ENCODE measurements around the gene ZFYVE28.

ZFYVE28 gene

DNA sequence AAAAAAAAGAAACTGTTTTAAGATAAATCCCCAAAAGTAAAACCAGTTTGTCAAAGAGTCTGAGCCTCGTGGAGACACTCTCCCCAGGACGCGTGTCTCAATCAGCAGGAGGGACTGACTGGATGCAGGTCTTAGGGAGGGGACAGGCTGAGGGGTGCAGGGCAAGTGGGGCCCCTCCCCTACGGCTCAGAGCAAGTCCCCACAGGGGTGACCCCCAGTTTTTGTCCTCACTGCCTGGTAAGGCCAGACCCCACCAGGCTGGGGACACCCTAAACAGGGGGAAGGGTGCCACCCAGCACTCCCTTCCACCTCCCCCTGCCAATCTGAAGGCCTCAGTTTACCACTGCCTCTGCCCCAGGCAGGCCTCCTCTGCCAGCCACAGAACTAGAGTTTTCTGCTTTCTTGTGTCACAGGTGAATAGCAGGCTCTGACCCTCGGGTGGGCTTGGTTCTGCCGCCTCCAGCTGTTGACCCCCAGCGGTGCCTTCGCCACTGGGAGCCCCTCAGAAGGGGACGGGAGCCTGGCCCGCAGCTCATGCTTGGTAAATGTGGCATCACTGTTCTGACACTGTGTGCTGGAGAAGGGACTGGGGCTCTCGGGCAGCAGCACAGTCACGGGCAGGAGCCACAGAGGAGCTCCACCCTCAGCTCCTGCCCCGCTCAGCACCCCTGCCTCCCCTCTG, 86.8 kb downstream of the ZFYVE28 start:
- TF ChIP-seq NFIC (IDR thresholded peaks at IDR 0.05), result no peak
- TF ChIP-seq TEAD4 (IDR thresholded peaks at IDR 0.05), result no peak
- TF ChIP-seq FOXM1 (IDR thresholded peaks at IDR 0.05; ENCODE audit: borderline replicate concordance, low read depth), result no peak
- no peak for TF ChIP-seq TCF12 (IDR thresholded peaks at IDR 0.05; ENCODE audit: low read depth)
- TF ChIP-seq EGR1 (IDR thresholded peaks at IDR 0.05), result no peak
- no peak for TF ChIP-seq EP300 (IDR thresholded peaks at IDR 0.05; ENCODE audit: borderline replicate concordance)
- TF ChIP-seq, protein P1, sequence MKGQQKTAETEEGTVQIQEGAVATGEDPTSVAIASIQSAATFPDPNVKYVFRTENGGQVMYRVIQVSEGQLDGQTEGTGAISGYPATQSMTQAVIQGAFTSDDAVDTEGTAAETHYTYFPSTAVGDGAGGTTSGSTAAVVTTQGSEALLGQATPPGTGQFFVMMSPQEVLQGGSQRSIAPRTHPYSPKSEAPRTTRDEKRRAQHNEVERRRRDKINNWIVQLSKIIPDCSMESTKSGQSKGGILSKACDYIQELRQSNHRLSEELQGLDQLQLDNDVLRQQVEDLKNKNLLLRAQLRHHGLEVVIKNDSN (IDR thresholded peaks at IDR 0.05), result no peak
- TF ChIP-seq CREB1 (IDR thresholded peaks at IDR 0.05; ENCODE audit: low read depth), result no peak
- TF ChIP-seq TAF1 (IDR thresholded peaks at IDR 0.05; ENCODE audit: low read depth), result no peak
- TF ChIP-seq ZBTB7A (IDR thresholded peaks at IDR 0.05; ENCODE audit: low read depth), result no peak
- TF ChIP-seq, protein P2, sequence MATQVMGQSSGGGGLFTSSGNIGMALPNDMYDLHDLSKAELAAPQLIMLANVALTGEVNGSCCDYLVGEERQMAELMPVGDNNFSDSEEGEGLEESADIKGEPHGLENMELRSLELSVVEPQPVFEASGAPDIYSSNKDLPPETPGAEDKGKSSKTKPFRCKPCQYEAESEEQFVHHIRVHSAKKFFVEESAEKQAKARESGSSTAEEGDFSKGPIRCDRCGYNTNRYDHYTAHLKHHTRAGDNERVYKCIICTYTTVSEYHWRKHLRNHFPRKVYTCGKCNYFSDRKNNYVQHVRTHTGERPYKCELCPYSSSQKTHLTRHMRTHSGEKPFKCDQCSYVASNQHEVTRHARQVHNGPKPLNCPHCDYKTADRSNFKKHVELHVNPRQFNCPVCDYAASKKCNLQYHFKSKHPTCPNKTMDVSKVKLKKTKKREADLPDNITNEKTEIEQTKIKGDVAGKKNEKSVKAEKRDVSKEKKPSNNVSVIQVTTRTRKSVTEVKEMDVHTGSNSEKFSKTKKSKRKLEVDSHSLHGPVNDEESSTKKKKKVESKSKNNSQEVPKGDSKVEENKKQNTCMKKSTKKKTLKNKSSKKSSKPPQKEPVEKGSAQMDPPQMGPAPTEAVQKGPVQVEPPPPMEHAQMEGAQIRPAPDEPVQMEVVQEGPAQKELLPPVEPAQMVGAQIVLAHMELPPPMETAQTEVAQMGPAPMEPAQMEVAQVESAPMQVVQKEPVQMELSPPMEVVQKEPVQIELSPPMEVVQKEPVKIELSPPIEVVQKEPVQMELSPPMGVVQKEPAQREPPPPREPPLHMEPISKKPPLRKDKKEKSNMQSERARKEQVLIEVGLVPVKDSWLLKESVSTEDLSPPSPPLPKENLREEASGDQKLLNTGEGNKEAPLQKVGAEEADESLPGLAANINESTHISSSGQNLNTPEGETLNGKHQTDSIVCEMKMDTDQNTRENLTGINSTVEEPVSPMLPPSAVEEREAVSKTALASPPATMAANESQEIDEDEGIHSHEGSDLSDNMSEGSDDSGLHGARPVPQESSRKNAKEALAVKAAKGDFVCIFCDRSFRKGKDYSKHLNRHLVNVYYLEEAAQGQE (IDR thresholded peaks at IDR 0.05; ENCODE audit: low read depth), result no peak
- TF ChIP-seq, protein P3, sequence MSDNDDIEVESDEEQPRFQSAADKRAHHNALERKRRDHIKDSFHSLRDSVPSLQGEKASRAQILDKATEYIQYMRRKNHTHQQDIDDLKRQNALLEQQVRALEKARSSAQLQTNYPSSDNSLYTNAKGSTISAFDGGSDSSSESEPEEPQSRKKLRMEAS (IDR thresholded peaks at IDR 0.05), result no peak
- no peak for TF ChIP-seq RAD21 (IDR thresholded peaks at IDR 0.05; ENCODE audit: low read depth)
- TF ChIP-seq CEBPB (IDR thresholded peaks at IDR 0.05), result no peak
- TF ChIP-seq YY1 (IDR thresholded peaks at IDR 0.05; ENCODE audit: low read depth), result no peak

DNA sequence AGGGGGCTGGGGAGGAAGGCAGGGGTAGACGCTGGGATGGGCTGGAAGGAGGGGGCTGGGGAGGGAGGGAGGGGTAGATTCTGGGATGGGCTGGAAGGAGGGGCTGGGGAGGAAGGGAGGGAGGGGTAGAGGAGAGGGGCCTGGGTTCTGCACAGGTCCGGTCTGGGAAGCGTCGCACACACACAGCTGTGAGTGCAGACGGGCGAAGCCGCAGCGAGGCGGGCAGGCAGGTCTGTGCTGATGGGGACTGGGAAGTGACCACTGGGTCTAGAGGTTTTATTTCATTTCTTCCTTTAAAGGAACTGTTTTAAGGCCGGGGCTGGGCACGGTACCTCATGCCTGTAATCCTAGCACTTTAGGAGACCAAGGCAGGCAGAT, 87.4 kb downstream of the ZFYVE28 start:
- TF ChIP-seq YY1 (IDR thresholded peaks at IDR 0.05; ENCODE audit: low read depth) (no peak), FOXM1 (IDR thresholded peaks at IDR 0.05; ENCODE audit: borderline replicate concordance, low read depth) (no peak), NFIC (IDR thresholded peaks at IDR 0.05) (no peak), TCF12 (IDR thresholded peaks at IDR 0.05; ENCODE audit: low read depth) (no peak), TAF1 (IDR thresholded peaks at IDR 0.05; ENCODE audit: low read depth) (no peak), RAD21 (IDR thresholded peaks at IDR 0.05; ENCODE audit: low read depth) (no peak), EP300 (IDR thresholded peaks at IDR 0.05; ENCODE audit: borderline replicate concordance) (no peak), CEBPB (IDR thresholded peaks at IDR 0.05) (no peak)

DNA sequence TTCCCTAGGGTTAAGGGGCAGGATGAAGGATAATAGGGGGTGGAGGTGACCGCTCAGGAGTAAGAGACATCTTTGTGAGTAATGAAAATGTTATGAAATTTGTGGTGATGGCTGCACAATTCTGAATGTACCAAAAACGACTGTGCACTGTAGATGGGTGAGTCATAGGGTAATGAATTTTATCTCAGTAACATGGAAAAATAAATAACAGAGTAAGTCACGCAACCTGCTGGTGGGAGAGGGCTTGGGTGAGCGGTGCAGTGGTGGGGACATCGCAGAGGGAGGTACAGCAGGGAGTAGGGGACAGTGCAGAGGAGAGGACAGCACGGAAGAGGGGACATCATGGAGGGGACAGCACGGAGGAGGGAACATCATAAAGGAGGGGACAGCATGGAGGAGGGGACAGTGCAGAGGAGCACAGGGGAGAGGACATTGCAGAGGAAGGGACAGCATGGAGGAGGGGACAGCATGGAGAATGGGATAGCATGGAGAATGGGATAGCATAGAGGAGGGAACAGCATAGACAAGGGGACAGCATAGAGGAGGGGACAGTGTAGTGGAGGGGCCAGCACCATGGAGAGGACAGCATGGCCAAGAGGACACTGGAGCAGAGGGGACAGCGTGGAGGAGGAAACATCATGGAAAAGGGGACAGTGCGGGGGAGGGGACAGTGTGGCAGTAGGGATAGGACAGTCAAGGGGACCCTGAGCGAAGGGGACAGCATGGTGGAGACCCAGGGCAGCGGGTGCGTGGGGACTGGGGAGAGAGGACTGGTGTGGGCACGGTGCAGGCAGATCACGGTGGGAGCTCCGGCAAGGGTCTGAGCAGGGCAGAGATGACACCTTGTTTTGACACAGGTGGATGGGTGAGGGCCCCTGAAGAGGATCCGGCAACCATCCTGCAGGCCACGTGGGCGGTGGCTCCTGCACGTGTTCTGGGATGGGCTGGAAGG, 88.1 kb downstream of the ZFYVE28 start:
- TF ChIP-seq ZBTB7A (IDR thresholded peaks at IDR 0.05; ENCODE audit: low read depth) (no peak), RAD21 (IDR thresholded peaks at IDR 0.05; ENCODE audit: low read depth) (no peak)

DNA sequence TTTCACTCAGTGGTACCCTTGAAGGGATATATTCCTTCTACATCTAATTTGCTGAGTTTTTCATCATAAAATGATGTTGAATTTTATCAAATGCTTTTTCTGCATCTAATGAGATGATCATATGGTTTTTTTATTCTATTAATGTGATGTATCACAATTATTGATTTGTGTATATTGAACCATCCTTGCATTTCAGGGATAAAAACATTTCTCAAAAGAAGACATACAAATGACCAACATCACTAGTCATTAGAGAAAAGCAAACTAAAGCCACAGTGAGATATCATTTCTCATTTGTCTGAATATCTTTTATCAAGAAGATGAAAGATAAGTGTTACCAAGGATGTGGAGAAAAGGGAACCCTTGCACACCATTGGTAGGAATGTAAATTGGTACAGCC, 90.9 kb downstream of the ZFYVE28 start:
- TF ChIP-seq, protein P2 (IDR thresholded peaks at IDR 0.05; ENCODE audit: low read depth), result no peak

DNA sequence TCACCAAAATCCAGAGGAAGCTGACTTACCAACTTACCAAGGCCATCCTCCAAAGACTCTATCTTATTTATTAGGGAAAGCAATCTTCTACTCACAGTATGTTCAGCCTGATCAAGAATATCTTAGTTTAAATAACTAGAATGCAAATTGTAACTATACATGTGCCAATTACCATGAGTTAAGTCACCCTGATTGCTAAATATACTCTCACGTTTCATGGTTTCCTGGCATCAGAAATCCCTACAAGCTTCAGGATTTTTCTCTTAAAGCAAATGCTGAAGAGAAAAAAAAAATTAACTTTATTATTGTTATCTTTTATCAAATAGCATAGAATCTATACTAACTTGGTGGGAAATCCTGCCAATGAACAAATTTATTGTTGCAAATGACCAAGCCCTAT, 93.6 kb downstream of the ZFYVE28 start:
- no peak for TF ChIP-seq TEAD4 (IDR thresholded peaks at IDR 0.05)
- TF ChIP-seq YY1 (IDR thresholded peaks at IDR 0.05; ENCODE audit: low read depth), result no peak
- TF ChIP-seq, protein P3 (IDR thresholded peaks at IDR 0.05), result no peak
- TF ChIP-seq NFIC (IDR thresholded peaks at IDR 0.05), result no peak
- no peak for TF ChIP-seq TAF1 (IDR thresholded peaks at IDR 0.05; ENCODE audit: low read depth)
- no peak for TF ChIP-seq ZBTB7A (IDR thresholded peaks at IDR 0.05; ENCODE audit: low read depth)
- TF ChIP-seq TCF12 (IDR thresholded peaks at IDR 0.05; ENCODE audit: low read depth), result no peak
- TF ChIP-seq RAD21 (IDR thresholded peaks at IDR 0.05; ENCODE audit: low read depth), result no peak
- no peak for TF ChIP-seq CEBPB (IDR thresholded peaks at IDR 0.05)
- TF ChIP-seq, protein P2 (IDR thresholded peaks at IDR 0.05; ENCODE audit: low read depth), result no peak
- TF ChIP-seq EP300 (IDR thresholded peaks at IDR 0.05; ENCODE audit: borderline replicate concordance), result no peak
- no peak for TF ChIP-seq FOXM1 (IDR thresholded peaks at IDR 0.05; ENCODE audit: borderline replicate concordance, low read depth)
- TF ChIP-seq CREB1 (IDR thresholded peaks at IDR 0.05; ENCODE audit: low read depth), result no peak
- TF ChIP-seq, protein P1 (IDR thresholded peaks at IDR 0.05), result no peak
